GM11168 (cell line): Measurements from ENCODE around the gene SPOCK3.
"Not testable (repeated sequence)": the region's sequence is repeated elsewhere in the genome, so short reads cannot be mapped to it uniquely, and the experiment has no call there.

Experiments
- in situ Hi-C: fragments of 300-500 bp; cut with MboI; formaldehyde crosslinking; loops from one replicate; pipeline ENCODE4 v1.12.0; 2022; ENCODE audit warnings: low sequenced_read_pairs; ENCODE audit not compliant: unreplicated experiment

The SPOCK3 gene

GRCh38 chr4:166839615-166840251 lies 394.6 kb downstream of the SPOCK3 start:
- in situ Hi-C loops: no loop called here

- in situ Hi-C loops: no loop called here
These were observed 395.2 kb downstream of the SPOCK3 start for GRCh38 chr4:166838975-166839614.

GRCh38 chr4:166836865-166837264 lies 397.4 kb downstream of the SPOCK3 start:
- in situ Hi-C loops: no loop called here

DNA sequence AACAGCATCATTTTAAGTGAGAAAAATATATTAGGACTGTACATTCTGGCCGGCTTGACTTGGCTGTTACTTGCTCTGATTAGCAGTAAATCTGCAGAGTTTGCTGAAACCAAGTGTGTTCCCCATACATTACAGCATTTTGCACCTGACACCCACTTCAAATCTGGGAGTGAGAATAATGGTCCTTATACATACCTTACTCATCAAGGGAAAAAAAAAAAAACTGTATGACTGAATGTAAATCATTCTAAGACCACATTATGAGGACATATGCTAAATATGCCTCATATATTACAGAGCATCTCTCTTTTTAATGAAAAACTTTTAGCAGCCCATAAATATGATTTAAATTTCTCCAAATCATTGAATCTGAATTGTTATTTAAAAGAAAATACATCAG lies 406.7 kb downstream of the SPOCK3 start:
- in situ Hi-C loops: no loop called here

DNA sequence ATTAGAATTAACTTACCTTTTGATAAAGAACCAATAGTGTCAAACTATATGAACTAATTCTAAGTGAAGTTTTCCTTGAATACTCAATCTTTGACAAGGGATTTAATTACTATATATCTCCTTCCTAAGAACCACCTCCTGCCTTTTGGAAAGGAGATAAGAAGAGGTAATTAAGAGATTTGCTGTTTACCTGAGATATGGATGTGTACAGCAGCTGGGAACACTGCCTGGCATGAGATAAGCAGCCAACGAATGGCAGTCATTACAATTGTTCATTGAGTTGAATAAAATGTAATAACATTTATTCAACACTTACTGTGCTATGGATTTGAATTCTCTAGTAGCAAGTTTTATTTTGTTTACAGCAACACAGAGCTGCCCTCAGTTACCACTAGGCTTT lies 407.1 kb downstream of the SPOCK3 start:
- in situ Hi-C loops: no loop called here

DNA sequence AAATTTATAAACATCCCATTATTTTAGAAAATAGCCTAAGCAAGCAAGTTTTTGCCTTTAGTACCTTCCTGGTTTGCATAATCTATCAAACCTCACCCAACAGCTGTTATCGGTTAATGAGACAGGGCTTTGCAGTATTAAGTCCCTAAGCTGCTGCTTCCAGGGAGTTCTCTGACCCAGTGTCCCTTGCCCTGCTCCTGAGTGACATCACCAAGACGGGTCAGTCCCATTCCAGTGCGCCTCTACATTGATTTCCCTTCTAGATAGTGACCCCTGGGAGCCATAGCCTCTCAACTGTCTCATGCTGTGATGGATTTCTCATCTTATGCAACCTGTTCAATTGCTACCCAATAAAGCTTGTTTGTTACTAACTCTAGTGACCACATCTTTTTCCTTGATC lies 410.4 kb downstream of the SPOCK3 start:
- in situ Hi-C loops: no loop called here

- in situ Hi-C loops: no loop called here
These were observed 411.2 kb downstream of the SPOCK3 start for GRCh38 chr4:166823126-166823525.

- in situ Hi-C loops: no loop called here
These were observed 411.9 kb downstream of the SPOCK3 start for GRCh38 chr4:166822386-166822785.

DNA sequence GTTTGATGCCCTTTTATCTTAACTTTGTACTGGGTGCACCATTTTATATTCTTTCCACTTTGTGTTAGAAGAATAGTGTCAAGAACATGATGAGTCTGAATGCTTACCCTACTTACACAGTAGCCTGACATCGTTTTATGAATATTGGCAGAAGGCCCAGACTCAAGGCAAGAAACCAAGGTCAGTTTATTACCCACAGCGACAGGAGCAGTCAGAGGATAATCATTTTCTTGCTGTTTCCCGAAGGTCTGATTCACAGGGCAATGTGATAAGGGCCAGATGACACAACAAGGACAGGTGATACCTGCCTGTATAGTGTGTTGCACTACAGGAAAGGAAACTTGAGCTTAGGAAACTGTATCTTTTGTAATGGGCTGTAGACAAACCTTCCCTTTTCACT lies 417.4 kb downstream of the SPOCK3 start:
- in situ Hi-C loops: no loop called here

DNA sequence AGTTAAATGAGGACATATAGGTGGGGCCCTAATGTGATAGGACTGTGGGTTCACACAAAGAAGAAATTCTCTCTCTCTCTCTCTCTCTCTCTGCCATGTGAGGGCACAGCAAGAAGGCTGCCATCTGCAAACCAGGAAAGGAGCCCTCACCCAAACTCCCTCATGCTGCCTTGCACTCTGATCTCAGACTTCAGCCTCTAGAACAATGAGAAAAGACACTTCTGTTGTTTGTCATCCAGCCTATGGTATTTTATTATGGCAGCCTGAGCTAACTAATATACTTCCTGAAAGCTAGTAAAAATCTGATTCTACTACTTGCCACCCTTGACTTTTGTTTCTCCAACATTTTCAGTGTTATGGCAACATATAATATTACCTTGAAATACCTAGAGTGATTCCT lies 425.9 kb downstream of the SPOCK3 start:
- in situ Hi-C loops: no loop called here

- in situ Hi-C loops: no loop called here
These were observed 431.9 kb downstream of the SPOCK3 start for GRCh38 chr4:166802346-166802745.

- in situ Hi-C loops: no loop called here
These were observed 436.2 kb downstream of the SPOCK3 start for GRCh38 chr4:166798126-166798525.

GRCh38 chr4:166777760-166778159 lies 456.5 kb downstream of the SPOCK3 start:
- in situ Hi-C loops: no loop called here

DNA sequence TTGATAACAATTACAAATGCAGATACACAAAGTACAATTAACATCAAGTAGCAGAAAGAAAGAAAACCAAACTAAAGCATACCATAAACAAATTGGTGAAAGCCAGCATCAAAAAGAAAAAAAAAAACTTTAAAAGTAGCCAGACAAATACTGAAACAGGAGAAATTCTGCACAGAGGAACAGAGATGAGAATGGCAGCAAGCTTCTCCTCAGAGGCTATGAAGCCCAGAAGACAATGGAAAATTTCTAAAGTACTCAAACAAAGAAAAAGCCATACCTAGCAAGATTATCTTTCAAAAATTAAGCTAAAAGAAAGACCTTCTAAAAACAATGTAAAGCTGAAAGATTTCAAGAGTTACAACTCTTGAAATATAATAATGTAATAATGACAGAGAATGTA lies 471.3 kb downstream of the SPOCK3 start:
- in situ Hi-C loops: no loop called here

DNA sequence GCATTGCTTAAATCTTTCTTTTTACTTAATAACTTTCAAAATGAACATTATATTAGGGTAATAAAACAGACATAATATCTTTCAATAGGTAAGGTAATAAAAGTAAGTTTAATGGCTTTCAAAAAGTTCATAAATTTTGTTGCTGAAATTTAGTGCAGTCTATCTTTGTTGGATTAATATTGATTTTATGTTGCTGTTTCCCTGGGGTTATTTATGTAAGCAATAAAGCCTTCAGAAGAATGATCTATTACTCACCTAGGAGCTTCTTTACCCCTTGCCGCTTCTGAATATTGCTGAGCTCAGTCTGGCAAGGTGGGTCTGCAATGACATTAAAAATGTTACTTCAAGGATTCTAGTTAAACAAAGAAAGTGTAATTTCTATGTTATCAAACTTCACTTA lies 492.6 kb downstream of the SPOCK3 start:
- in situ Hi-C loops: no loop called here

DNA sequence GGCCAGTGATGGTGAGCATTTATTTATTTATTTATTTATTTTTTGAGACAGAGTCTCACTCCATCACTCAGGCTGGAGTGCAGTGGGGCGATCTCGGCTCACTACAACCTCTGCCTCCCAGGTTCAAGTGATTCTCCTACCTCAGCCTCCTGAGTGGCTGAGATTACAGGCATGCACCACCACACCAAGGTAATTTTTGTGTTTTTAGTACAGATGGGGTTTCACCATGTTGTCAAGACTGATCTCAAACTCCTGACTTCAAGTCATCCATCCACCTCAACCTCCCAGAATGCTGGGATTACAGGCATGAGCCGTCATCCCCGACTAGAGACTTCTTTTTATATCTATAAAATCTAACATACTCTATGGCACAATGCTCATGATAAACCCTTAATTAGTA lies 495.1 kb downstream of the SPOCK3 start:
- in situ Hi-C loops: not testable (repeated sequence)

DNA sequence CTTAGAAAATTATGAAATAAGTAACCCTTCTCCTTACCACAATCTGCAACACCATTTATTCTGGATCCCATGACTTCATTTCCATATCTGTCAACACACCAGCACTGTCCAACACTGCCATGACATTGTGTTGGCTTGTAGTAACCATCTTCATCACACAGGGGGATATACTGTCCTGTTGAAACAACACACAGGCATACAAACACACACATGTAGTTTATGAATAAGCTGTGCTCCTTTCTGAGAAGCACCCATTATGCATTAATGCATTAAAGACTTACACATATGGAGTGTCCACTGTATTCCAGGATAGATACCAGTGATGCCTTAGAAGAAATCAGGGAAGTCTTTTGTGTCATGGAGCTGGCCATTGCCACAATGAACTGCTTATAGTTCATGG lies 496.9 kb downstream of the SPOCK3 start:
- in situ Hi-C loops: no loop called here

GRCh38 chr4:166735553-166735952 lies 498.7 kb downstream of the SPOCK3 start:
- in situ Hi-C loops: no loop called here

DNA sequence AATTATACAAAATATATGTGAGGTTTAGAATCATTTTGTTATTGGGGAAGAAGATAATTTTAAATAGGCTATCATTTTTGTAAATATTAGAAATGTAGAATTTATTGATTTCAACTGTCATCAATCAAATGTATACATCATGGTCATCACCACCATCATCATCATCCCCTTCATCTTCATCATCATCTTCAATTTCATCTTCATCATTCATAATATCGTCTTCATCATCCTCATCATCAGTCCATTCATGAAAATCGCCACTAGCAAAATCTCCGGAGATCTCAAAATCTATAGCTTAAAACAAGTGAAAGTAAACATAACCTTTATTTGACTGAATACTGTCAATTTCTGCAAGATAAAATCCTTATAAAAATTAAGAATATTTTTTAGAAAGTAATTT lies 499.5 kb downstream of the SPOCK3 start:
- in situ Hi-C loops: no loop called here

- in situ Hi-C loops: no loop called here
These were observed 500.6 kb downstream of the SPOCK3 start for GRCh38 chr4:166733686-166734085.

DNA sequence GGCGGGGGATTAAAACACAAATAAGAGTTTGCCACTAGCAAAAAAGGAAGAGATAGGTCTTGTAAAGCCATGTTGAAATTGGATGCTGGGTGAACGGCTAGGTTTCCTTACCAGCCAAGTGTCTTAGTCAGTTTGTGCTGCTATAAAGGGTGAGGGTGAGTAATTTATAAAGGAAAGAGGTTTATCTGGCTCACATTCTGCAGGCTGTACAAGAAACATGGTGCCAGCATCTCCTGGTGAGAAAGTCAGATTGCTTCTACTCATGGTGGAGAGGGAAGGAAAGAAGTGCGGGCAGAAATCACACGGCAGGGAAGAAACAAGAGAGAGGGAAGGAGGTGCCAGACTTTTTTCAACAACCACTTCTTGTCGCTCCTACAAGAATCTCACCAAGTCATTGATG lies 507.5 kb downstream of the SPOCK3 start:
- in situ Hi-C loops: no loop called here

DNA sequence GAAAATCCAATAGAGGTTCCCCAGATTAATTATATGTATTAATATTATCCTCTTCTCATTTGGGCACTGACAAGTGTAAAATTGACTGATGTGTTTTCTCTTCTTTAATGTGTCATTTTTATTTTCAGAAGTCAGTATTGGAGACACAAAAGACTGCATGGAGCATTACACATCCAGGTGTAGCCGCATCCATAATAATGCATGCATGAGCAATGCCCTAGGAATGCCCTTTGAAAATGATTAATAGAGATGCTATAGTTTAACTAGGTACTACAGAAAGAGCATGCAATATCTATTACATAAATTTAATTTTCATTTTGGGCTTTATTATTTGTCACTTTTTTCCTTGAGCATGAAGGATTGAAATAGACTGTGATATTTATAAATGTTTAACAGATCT lies 509.9 kb downstream of the SPOCK3 start:
- in situ Hi-C loops: no loop called here
